Posterior cingulate gyrus (tissue), 11 donors: ENCODE results near the gene IMPG1.
"Not testable (repeated sequence)": the region's sequence is repeated elsewhere in the genome, so short reads cannot be mapped to it uniquely, and the experiment has no call there.

ENCODE experiments used
- DNase-seq, 10 donors: peaks; one replicate each; pipeline versions ENCODE4 v3.0.0 to v3.0.0-alpha.2; 2020 to 2021; ENCODE audit warnings: mixed read lengths in 3 of 10
- intact Hi-C: fragments of 100-400 bp; cut with DNase I; formaldehyde crosslinking; loops from one replicate; pipeline ENCODE4 v1.15.1; 2023

The IMPG1 gene

GRCh38 chr6:75952128-75952527 is 120.3 kb downstream of the IMPG1 start:
- intact Hi-C loops: no loop called here

GRCh38 chr6:75947935-75948334 is 124.5 kb downstream of the IMPG1 start:
- intact Hi-C loops: no loop called here
- no peak for DNase-seq

More at GRCh38 chr6:75952128-75952527, 120.3 kb downstream of the IMPG1 start:
- no peak for DNase-seq

GRCh38 chr6:75946146-75946831 is 126.2 kb downstream of the IMPG1 start:
- no peak for DNase-seq
- intact Hi-C loops: no loop called here

- DNase-seq: no peak
- intact Hi-C loops: no loop called here
Measured at GRCh38 chr6:75943381-75943780, 129.1 kb downstream of the IMPG1 start.

GRCh38 chr6:75941509-75941908 is 131.0 kb downstream of the IMPG1 start:
- intact Hi-C loops: no loop called here

GRCh38 chr6:75940564-75940963 is 131.9 kb downstream of the IMPG1 start:
- DNase-seq: no peak
- intact Hi-C loops: no loop called here

More at GRCh38 chr6:75941509-75941908, 131.0 kb downstream of the IMPG1 start:
- DNase-seq: no peak

GRCh38 chr6:75937846-75938245 is 134.6 kb downstream of the IMPG1 start:
- intact Hi-C loops: no loop called here

GRCh38 chr6:75936682-75937081 is 135.8 kb downstream of the IMPG1 start:
- DNase-seq: no peak
- intact Hi-C loops: no loop called here

More at GRCh38 chr6:75937846-75938245, 134.6 kb downstream of the IMPG1 start:
- DNase-seq: no peak

GRCh38 chr6:75935473-75935793 is 137.0 kb downstream of the IMPG1 start:
- intact Hi-C loops: loop anchor here (2.0 kb wide), 1 partner anchor 1521 kb away; no protein-coding TSS in a partner anchor

GRCh38 chr6:75934643-75935472 is 137.6 kb downstream of the IMPG1 start:
- DNase-seq: peak in 7 of 10 donors; percentile 13 to 85 (median 43)
- intact Hi-C loops: loop anchor here (2.0 kb wide), 1 partner anchor 1522 kb away; no protein-coding TSS in a partner anchor

More at GRCh38 chr6:75935473-75935793, 137.0 kb downstream of the IMPG1 start:
- no peak for DNase-seq

- intact Hi-C loops: no loop called here
- no peak for DNase-seq
Measured at GRCh38 chr6:75933387-75933975, 139.0 kb downstream of the IMPG1 start.

GRCh38 chr6:75932067-75932466 is 140.4 kb downstream of the IMPG1 start:
- intact Hi-C loops: no loop called here
- DNase-seq: peak in 5 of 10 donors; percentile 17 to 86 (median 34)

- DNase-seq: no peak
- intact Hi-C loops: no loop called here
Measured at GRCh38 chr6:75931011-75931680, 141.3 kb downstream of the IMPG1 start.

GRCh38 chr6:75926293-75927168 is 145.9 kb downstream of the IMPG1 start:
- intact Hi-C loops: no loop called here

GRCh38 chr6:75922226-75922625 is 150.2 kb downstream of the IMPG1 start:
- intact Hi-C loops: no loop called here
- DNase-seq: no peak

More at GRCh38 chr6:75926293-75927168, 145.9 kb downstream of the IMPG1 start:
- DNase-seq: no peak

- no peak for DNase-seq
- intact Hi-C loops: no loop called here
Measured at GRCh38 chr6:75913040-75913439, 159.4 kb downstream of the IMPG1 start.

- intact Hi-C loops: no loop called here
- DNase-seq: no peak
Measured at GRCh38 chr6:75907444-75907843, 165.0 kb downstream of the IMPG1 start.

- intact Hi-C loops: no loop called here
- DNase-seq: no peak
Measured at GRCh38 chr6:75906871-75907270, 165.6 kb downstream of the IMPG1 start.

GRCh38 chr6:75905129-75905528 is 167.3 kb downstream of the IMPG1 start:
- intact Hi-C loops: not testable (repeated sequence)
- DNase-seq: peak in 1 of 10 donors; percentile 46

- intact Hi-C loops: not testable (repeated sequence)
Measured at GRCh38 chr6:75900216-75900615, 172.2 kb downstream of the IMPG1 start.

More at GRCh38 chr6:75900216-75900615, 172.2 kb downstream of the IMPG1 start:
- not testable (repeated sequence) for DNase-seq
